Embryonic facial prominence (tissue), 1 donor: Measurements from ENCODE around the gene CENPA.
"Not testable (repeated sequence)": the region's sequence is repeated elsewhere in the genome, so short reads cannot be mapped to it uniquely, and the experiment has no call there.

Experiments
- DNase-seq: peaks from one replicate; pipeline ENCODE4 v3.0.0-alpha.2; 2016; ENCODE audit errors: extremely low spot score

Gene CENPA

GRCh38 chr2:26785431-26786206, at the start of gene CENPA:
CENPA (plus strand) TSS chr2:26786056; CDS start chr2:26786197, 141 bp downstream.
- peak; percentile 97 for DNase-seq

GRCh38 chr2:26737221-26737620, 48.6 kb upstream of the CENPA start:
- no peak for DNase-seq

GRCh38 chr2:26738481-26738880, 47.4 kb upstream of the CENPA start:
- DNase-seq, result no peak

GRCh38 chr2:26739514-26739913, 46.3 kb upstream of the CENPA start:
- no peak for DNase-seq

- DNase-seq, result no peak
Observed at GRCh38 chr2:26740346-26740745, 45.5 kb upstream of the CENPA start.

GRCh38 chr2:26740890-26741302, 45.0 kb upstream of the CENPA start:
- no peak for DNase-seq

GRCh38 chr2:26742048-26742770, 43.6 kb upstream of the CENPA start:
- no peak for DNase-seq

GRCh38 chr2:26743852-26744251, 42.0 kb upstream of the CENPA start:
- DNase-seq, result no peak

- no peak for DNase-seq
Observed at GRCh38 chr2:26744953-26745352, 40.9 kb upstream of the CENPA start.

GRCh38 chr2:26745609-26746327, 40.1 kb upstream of the CENPA start:
- peak; percentile 54 for DNase-seq

GRCh38 chr2:26746934-26747333, 38.9 kb upstream of the CENPA start:
- DNase-seq, result no peak

- not testable (repeated sequence) for DNase-seq
Observed at GRCh38 chr2:26749787-26750420, 36.0 kb upstream of the CENPA start.

- DNase-seq, result not testable (repeated sequence)
Observed at GRCh38 chr2:26750467-26750866, 35.4 kb upstream of the CENPA start.

- no peak for DNase-seq
Observed at GRCh38 chr2:26752656-26753055, 33.2 kb upstream of the CENPA start.

GRCh38 chr2:26754539-26754938, 31.3 kb upstream of the CENPA start:
- DNase-seq, result no peak

GRCh38 chr2:26754972-26755670, 30.7 kb upstream of the CENPA start:
- DNase-seq, result no peak

- no peak for DNase-seq
Observed at GRCh38 chr2:26756337-26756736, 29.5 kb upstream of the CENPA start.

- no peak for DNase-seq
Observed at GRCh38 chr2:26757873-26758789, 27.7 kb upstream of the CENPA start.

GRCh38 chr2:26758790-26759321, 27.0 kb upstream of the CENPA start:
- DNase-seq, result no peak

- no peak for DNase-seq
Observed at GRCh38 chr2:26759845-26760244, 26.0 kb upstream of the CENPA start.
